ENCODE data around the gene PSMA1.

PSMA1 gene

GRCh38 chr11:14513800-14514199 lies 6.4 kb downstream of the PSMA1 start:
- Mint-ChIP-seq H3K27ac (no peak overlapping the region), H3K27me3 (ENCODE audit: low read depth) (no peaks in the 10 kb centered on the region), H3K9me3 (no peaks in the 10 kb centered on the region), H3K36me3 (ENCODE audit: low read depth) (peaks cover 56% of the 10 kb centered on the region), H3K4me3 (no peak overlapping the region), H3K4me1 (ENCODE audit: low read depth) (peaks cover 26% of the 10 kb centered on the region)
- DNase-seq (ENCODE audit: low spot score): no peak

- Mint-ChIP-seq H3K27ac (no peak overlapping the region), H3K4me3 (no peak overlapping the region), H3K9me3 (no peaks in the 10 kb centered on the region), H3K36me3 (ENCODE audit: low read depth) (peaks cover 58% of the 10 kb centered on the region), H3K4me1 (ENCODE audit: low read depth) (peaks cover 16% of the 10 kb centered on the region), H3K27me3 (ENCODE audit: low read depth) (no peaks in the 10 kb centered on the region)
- DNase-seq (ENCODE audit: low spot score): no peak
Measured at GRCh38 chr11:14506532-14506931, 13.7 kb downstream of the PSMA1 start.

- Mint-ChIP-seq H3K9me3 (no peaks in the 10 kb centered on the region), H3K36me3 (ENCODE audit: low read depth) (peaks cover 38% of the 10 kb centered on the region), H3K4me1 (ENCODE audit: low read depth) (peaks cover 18% of the 10 kb centered on the region), H3K27me3 (ENCODE audit: low read depth) (no peaks in the 10 kb centered on the region), H3K4me3 (no peak overlapping the region), H3K27ac (no peak overlapping the region)
- no peak for DNase-seq (ENCODE audit: low spot score)
Measured at GRCh38 chr11:14503023-14503422, 17.2 kb downstream of the PSMA1 start.

GRCh38 chr11:14502039-14502438 lies 18.1 kb downstream of the PSMA1 start:
- Mint-ChIP-seq H3K9me3 (peaks cover 5% of the 10 kb centered on the region), H3K4me3 (no peak overlapping the region), H3K27me3 (ENCODE audit: low read depth) (no peaks in the 10 kb centered on the region), H3K27ac (no peak overlapping the region), H3K36me3 (ENCODE audit: low read depth) (peaks cover 43% of the 10 kb centered on the region), H3K4me1 (ENCODE audit: low read depth) (peaks cover 27% of the 10 kb centered on the region)
- DNase-seq (ENCODE audit: low spot score): no peak

DNA sequence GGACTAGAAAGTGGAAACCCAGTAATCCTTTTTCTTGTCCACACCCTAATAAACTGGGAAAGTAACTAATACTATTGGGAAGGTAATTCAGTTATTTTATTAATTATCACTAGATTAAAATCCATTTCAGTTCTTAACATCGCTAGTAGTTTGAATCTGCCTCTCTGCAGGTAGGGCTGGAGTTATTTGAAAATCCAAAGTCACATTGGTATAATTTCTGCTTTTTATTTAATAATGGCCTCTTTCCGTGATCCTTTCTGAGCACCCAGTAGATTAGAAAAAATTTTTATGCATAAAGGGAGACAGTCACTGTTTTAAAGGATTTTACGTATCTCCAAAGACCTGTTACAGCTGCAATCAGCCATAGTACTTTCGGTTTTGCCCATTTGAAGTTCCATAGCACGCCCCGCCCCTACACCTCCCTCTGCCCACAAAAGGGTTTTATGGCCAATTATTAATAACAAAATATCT lies 20.0 kb downstream of the PSMA1 start:
- Mint-ChIP-seq H3K4me1 (ENCODE audit: low read depth) (peaks cover 38% of the 10 kb centered on the region), H3K9me3 (peaks cover 5% of the 10 kb centered on the region), H3K27ac (peak overlapping the region; percentile 94), H3K27me3 (ENCODE audit: low read depth) (no peaks in the 10 kb centered on the region), H3K4me3 (peak overlapping the region; percentile 92), H3K36me3 (ENCODE audit: low read depth) (peaks cover 42% of the 10 kb centered on the region)
- peak; percentile 44 for DNase-seq (ENCODE audit: low spot score)

GRCh38 chr11:14499560-14500180 lies 20.5 kb downstream of the PSMA1 start, which contains the start of gene COPB1:
Gene COPB1 (minus strand): TSS chr11:14499811. CDS start chr11:14498928, 883 bp downstream.
- Mint-ChIP-seq H3K36me3 (ENCODE audit: low read depth) (peaks cover 44% of the 10 kb centered on the region), H3K9me3 (peaks cover 5% of the 10 kb centered on the region), H3K4me3 (peak within 1 kb of the TSS; percentile 92), H3K27me3 (ENCODE audit: low read depth) (no peaks in the 10 kb centered on the region), H3K27ac (peak within 1 kb of the TSS; percentile 94), H3K4me1 (ENCODE audit: low read depth) (peaks cover 38% of the 10 kb centered on the region)
- peak; percentile 92 for DNase-seq (ENCODE audit: low spot score)

DNA sequence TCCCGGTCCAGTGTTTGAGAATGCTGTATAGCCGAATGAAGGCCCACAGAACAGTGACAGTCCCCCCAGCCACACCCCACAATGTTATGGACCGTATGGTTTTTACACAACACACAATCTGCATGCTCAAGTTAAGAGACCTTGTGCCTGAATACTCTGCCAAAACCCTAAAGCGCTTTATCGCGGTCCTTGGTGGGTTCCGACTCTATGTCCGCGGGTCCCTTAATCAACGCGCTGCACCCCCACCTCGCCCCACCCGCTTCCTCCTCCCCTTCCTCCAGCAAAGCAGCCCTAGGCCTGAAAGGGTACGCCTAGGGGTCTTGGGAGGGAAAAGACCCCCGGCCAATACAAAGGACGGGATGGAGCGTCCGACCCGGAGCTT lies 21.0 kb downstream of the PSMA1 start:
- Mint-ChIP-seq H3K4me1 (ENCODE audit: low read depth) (peaks cover 34% of the 10 kb centered on the region), H3K9me3 (peaks cover 5% of the 10 kb centered on the region), H3K27ac (peak overlapping the region; percentile 94), H3K36me3 (ENCODE audit: low read depth) (peaks cover 44% of the 10 kb centered on the region), H3K4me3 (peak overlapping the region; percentile 92), H3K27me3 (ENCODE audit: low read depth) (no peaks in the 10 kb centered on the region)
- DNase-seq (ENCODE audit: low spot score): peak; percentile 25

DNA sequence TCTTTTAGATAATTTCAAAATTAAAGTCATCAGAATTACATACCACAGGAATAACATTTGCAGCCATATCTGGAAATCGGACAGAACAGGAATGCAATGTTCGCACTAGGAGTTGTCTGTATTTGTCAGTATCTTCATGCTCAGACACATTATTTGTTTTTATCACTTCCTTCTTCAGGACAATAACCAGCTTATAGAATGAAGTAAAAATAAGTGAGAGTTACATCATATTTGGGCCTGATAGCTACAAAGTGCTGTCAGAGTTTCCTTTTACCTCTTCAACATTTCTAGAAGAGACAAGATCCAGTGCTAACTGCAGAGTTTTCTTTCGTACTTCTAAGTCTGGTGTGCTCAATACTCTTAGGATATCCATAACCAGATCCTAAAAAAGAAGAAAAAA lies 39.5 kb downstream of the PSMA1 start:
- peaks cover 14% of the 10 kb centered on the region for H3K4me1 Mint-ChIP-seq (ENCODE audit: low read depth)
- no peak overlapping the region for H3K4me3 Mint-ChIP-seq
- no peak for DNase-seq (ENCODE audit: low spot score)
- peaks cover 56% of the 10 kb centered on the region for H3K36me3 Mint-ChIP-seq (ENCODE audit: low read depth)
- H3K27ac Mint-ChIP-seq: no peak overlapping the region
- H3K27me3 Mint-ChIP-seq (ENCODE audit: low read depth): no peaks in the 10 kb centered on the region
- H3K9me3 Mint-ChIP-seq: no peaks in the 10 kb centered on the region

DNA sequence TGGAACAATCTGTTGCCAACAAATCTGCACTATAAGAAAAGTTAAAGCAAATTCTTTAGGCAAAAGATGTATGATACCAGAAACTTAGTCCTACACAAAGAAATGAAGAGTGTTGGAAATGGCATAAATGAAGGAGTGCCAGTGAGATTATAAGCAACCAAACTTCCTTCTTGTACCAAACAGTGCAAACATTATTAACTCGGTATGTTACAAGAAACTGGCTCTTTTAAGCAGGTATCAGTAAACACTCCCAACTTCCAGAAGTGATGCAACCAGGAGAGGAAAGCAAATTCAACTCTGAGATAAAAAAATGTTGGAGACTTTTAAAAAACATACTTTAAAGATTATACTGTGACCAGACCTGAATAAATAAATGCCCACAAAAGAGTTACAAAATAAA lies 49.1 kb downstream of the PSMA1 start:
- H3K27me3 Mint-ChIP-seq (ENCODE audit: low read depth): no peaks in the 10 kb centered on the region

GRCh38 chr11:14463623-14464022 lies 56.6 kb downstream of the PSMA1 start:
- H3K9me3 Mint-ChIP-seq: no peaks in the 10 kb centered on the region
- H3K36me3 Mint-ChIP-seq (ENCODE audit: low read depth): peaks cover 37% of the 10 kb centered on the region
- no peak for DNase-seq (ENCODE audit: low spot score)
- H3K4me1 Mint-ChIP-seq (ENCODE audit: low read depth): peaks cover 18% of the 10 kb centered on the region
- H3K27me3 Mint-ChIP-seq (ENCODE audit: low read depth): no peaks in the 10 kb centered on the region
- H3K27ac Mint-ChIP-seq: no peak overlapping the region
- H3K4me3 Mint-ChIP-seq: no peak overlapping the region

More for the DNA sequence above, 49.1 kb downstream of the PSMA1 start:
- Mint-ChIP-seq H3K27ac (no peak overlapping the region), H3K4me1 (ENCODE audit: low read depth) (peaks cover 50% of the 10 kb centered on the region), H3K4me3 (no peak overlapping the region), H3K36me3 (ENCODE audit: low read depth) (peaks cover 77% of the 10 kb centered on the region), H3K9me3 (no peaks in the 10 kb centered on the region)
- no peak for DNase-seq (ENCODE audit: low spot score)

DNA sequence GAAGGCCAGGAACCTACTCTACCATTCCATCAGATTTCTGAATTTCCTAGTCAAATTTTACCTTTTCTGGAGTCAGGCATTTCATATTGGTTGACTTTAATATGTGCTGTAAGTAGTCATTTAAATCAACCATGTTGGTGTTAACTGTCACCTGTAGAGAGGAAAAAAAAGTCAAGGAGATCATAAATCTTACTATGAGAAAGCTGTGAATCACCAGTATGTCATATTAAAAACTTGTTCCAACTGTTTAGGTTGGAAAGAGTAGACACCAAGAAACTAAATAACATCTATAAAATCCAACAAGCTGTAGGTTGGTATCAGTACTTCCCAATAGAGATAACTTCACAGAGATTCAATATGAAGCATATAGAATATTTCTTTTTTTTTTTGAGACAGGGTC lies 60.0 kb downstream of the PSMA1 start:
- Mint-ChIP-seq H3K4me1 (ENCODE audit: low read depth) (no peaks in the 10 kb centered on the region), H3K4me3 (no peak overlapping the region), H3K36me3 (ENCODE audit: low read depth) (peaks cover 36% of the 10 kb centered on the region), H3K27ac (no peak overlapping the region), H3K9me3 (no peaks in the 10 kb centered on the region), H3K27me3 (ENCODE audit: low read depth) (no peaks in the 10 kb centered on the region)
- DNase-seq (ENCODE audit: low spot score): no peak

- no peaks in the 10 kb centered on the region for H3K9me3 Mint-ChIP-seq
- DNase-seq (ENCODE audit: low spot score): no peak
- peaks cover 2% of the 10 kb centered on the region for H3K4me1 Mint-ChIP-seq (ENCODE audit: low read depth)
- H3K27ac Mint-ChIP-seq: no peak overlapping the region
- H3K36me3 Mint-ChIP-seq (ENCODE audit: low read depth): peaks cover 38% of the 10 kb centered on the region
- H3K27me3 Mint-ChIP-seq (ENCODE audit: low read depth): no peaks in the 10 kb centered on the region
- H3K4me3 Mint-ChIP-seq: no peak overlapping the region
Measured at GRCh38 chr11:14458377-14458776, 61.8 kb downstream of the PSMA1 start.

GRCh38 chr11:14455648-14456430 lies 64.3 kb downstream of the PSMA1 start:
- Mint-ChIP-seq H3K4me1 (ENCODE audit: low read depth) (peaks cover 7% of the 10 kb centered on the region), H3K27me3 (ENCODE audit: low read depth) (no peaks in the 10 kb centered on the region), H3K27ac (no peak overlapping the region), H3K36me3 (ENCODE audit: low read depth) (peaks cover 44% of the 10 kb centered on the region), H3K4me3 (no peak overlapping the region), H3K9me3 (no peaks in the 10 kb centered on the region)
- no peak for DNase-seq (ENCODE audit: low spot score)

Measured in T-helper 2 cell treated with Interferon-gamma antibody and Interleukin-4, amounts not matched to agents 5 μg/mL and 100 μg/mL, for 36 hours (primary cell).